HPDE6-E6E7 (cell line): ENCODE measurements around the gene BRIP1.
A peak's percentile ranks its signal among the peaks of the same experiment; 100 is the strongest.
"Not testable (repeated sequence)": the region's sequence is repeated elsewhere in the genome, so short reads cannot be mapped to it uniquely, and the experiment has no call there.

Experiments
- DNase-seq: peaks from one replicate; pipeline ENCODE4 v3.0.0; 2011; ENCODE audit warnings: missing footprints; ENCODE audit errors: extremely low spot score

Gene BRIP1

GRCh38 chr17:61803216-61803615 is 60.1 kb downstream of the BRIP1 start:
- no peak for DNase-seq

GRCh38 chr17:61799812-61800484 is 63.4 kb downstream of the BRIP1 start:
- no peak for DNase-seq

- DNase-seq, result no peak
Observed at GRCh38 chr17:61797283-61797682, 66.0 kb downstream of the BRIP1 start.

- DNase-seq, result no peak
Observed at GRCh38 chr17:61795546-61795945, 67.8 kb downstream of the BRIP1 start.

- DNase-seq, result no peak
Observed at GRCh38 chr17:61794792-61795191, 68.5 kb downstream of the BRIP1 start.

GRCh38 chr17:61794242-61794641 is 69.1 kb downstream of the BRIP1 start:
- no peak for DNase-seq

- DNase-seq, result no peak
Observed at GRCh38 chr17:61793565-61793964, 69.8 kb downstream of the BRIP1 start.

GRCh38 chr17:61789872-61790271 is 73.5 kb downstream of the BRIP1 start:
- DNase-seq, result no peak

- DNase-seq, result no peak
Observed at GRCh38 chr17:61786088-61786487, 77.2 kb downstream of the BRIP1 start.

- DNase-seq, result no peak
Observed at GRCh38 chr17:61784510-61784909, 78.8 kb downstream of the BRIP1 start.

- no peak for DNase-seq
Observed at GRCh38 chr17:61783556-61784304, 79.6 kb downstream of the BRIP1 start.

GRCh38 chr17:61783120-61783519 is 80.2 kb downstream of the BRIP1 start:
- no peak for DNase-seq

GRCh38 chr17:61782683-61783082 is 80.6 kb downstream of the BRIP1 start:
- DNase-seq, result no peak

GRCh38 chr17:61775364-61775763 is 88.0 kb downstream of the BRIP1 start:
- no peak for DNase-seq

- no peak for DNase-seq
Observed at GRCh38 chr17:61774724-61775123, 88.6 kb downstream of the BRIP1 start.

- DNase-seq, result not testable (repeated sequence)
Observed at GRCh38 chr17:61774087-61774486, 89.2 kb downstream of the BRIP1 start.

- no peak for DNase-seq
Observed at GRCh38 chr17:61770752-61771533, 92.4 kb downstream of the BRIP1 start.

GRCh38 chr17:61770043-61770442 is 93.3 kb downstream of the BRIP1 start:
- DNase-seq, result no peak

- no peak for DNase-seq
Observed at GRCh38 chr17:61768405-61768804, 94.9 kb downstream of the BRIP1 start.

GRCh38 chr17:61766520-61766919 is 96.8 kb downstream of the BRIP1 start:
- DNase-seq, result peak; percentile 5

- DNase-seq, result no peak
Observed at GRCh38 chr17:61764846-61765245, 98.5 kb downstream of the BRIP1 start.

GRCh38 chr17:61761827-61762226 is 101.5 kb downstream of the BRIP1 start:
- no peak for DNase-seq

- DNase-seq, result no peak
Observed at GRCh38 chr17:61759362-61759761, 104.0 kb downstream of the BRIP1 start.
